Natural killer cell (primary cell): ENCODE results near the gene RAMP1. TPM values are rescaled to one million over a fixed set of nuclear protein-coding genes. Genes with fewer than 3 reads are reported as not detected.

Experiments used
- ATAC-seq, 3 donors: fragments of 150-1000 bp in 2 of 3; fragments of 200-7000 bp in 1 of 3; cut with Tn5 transposase; 1 replicate in 1 of 3; 2 replicates in 2 of 3; pipeline ENCODE4 v1.10.0; 2021; ENCODE audit warnings: mild to moderate bottlenecking in 2 of 3, moderate library complexity in 2 of 3
- DNase-seq, 2 donors: peaks; one replicate each; pipeline versions ENCODE4 v3.0.0 to v3.0.0-alpha.2; 2013 to 2021; ENCODE audit warnings: mixed read lengths in 1 of 2
- H3K27ac ChIP-seq: one replicate; pipeline ENCODE4 v1.5.1; 2013; ENCODE audit warnings: mild to moderate bottlenecking, low read length
- H3K27me3 ChIP-seq: one replicate; pipeline ENCODE4 v1.6.1; 2013; ENCODE audit warnings: low read length; ENCODE audit not compliant: control insufficient read depth, insufficient read depth
- H3K36me3 ChIP-seq: one replicate; pipeline ENCODE4 v1.6.1; 2013; ENCODE audit warnings: low read length; ENCODE audit not compliant: control insufficient read depth, insufficient read depth
- H3K4me1 ChIP-seq: one replicate; pipeline ENCODE4 v1.6.1; 2013; ENCODE audit warnings: low read length; ENCODE audit not compliant: control insufficient read depth, insufficient read depth
- H3K4me3 ChIP-seq: one replicate; pipeline ENCODE4 v1.5.1; 2013; ENCODE audit warnings: low read length
- H3K9me3 ChIP-seq: one replicate; pipeline ENCODE4 v1.6.1; 2013; ENCODE audit warnings: low read length; ENCODE audit not compliant: control insufficient read depth, insufficient read depth
- H3K27ac Mint-ChIP-seq, 2 donors: one replicate each; pipeline ENCODE4 v1.8.0; 2022; ENCODE audit warnings: mild to moderate bottlenecking in 2 of 2, mixed read lengths in 2 of 2, moderate library complexity in 1 of 2
- H3K27me3 Mint-ChIP-seq, 2 donors: one replicate each; pipeline ENCODE4 v1.8.0; 2022; ENCODE audit warnings: low read depth in 2 of 2, mixed read lengths in 2 of 2
- H3K36me3 Mint-ChIP-seq: one replicate; pipeline ENCODE4 v1.8.0; 2022; ENCODE audit warnings: mixed read lengths
- H3K4me1 Mint-ChIP-seq, 2 donors: one replicate each; pipeline ENCODE4 v1.8.0; 2022; ENCODE audit warnings: mixed read lengths in 2 of 2
- H3K4me3 Mint-ChIP-seq: one replicate; pipeline ENCODE4 v1.8.0; 2022; ENCODE audit warnings: mild to moderate bottlenecking, moderate library complexity, mixed read lengths
- H3K9me3 Mint-ChIP-seq, 2 donors: one replicate each; pipeline ENCODE4 v1.8.0; 2022; ENCODE audit warnings: mixed read lengths in 2 of 2
- CTCF ChIP-seq: fragments of 200-600 bp; IDR thresholded peaks from one replicate; pipeline ENCODE4 v1.8.0; 2022; ENCODE audit warnings: antibody characterized with exemption
- WGBS: methylation state at CpG from one replicate; pipeline ENCODE4 v1.1.7; 2013; ENCODE audit warnings: missing lambda C conversion rate; ENCODE audit not compliant: insufficient coverage; 5-methylcytosine and 5-hydroxymethylcytosine counted together
- intact Hi-C: fragments of 100-400 bp; cut with micrococcal nuclease; formaldehyde crosslinking; loops from one replicate; pipeline ENCODE4 v1.14.2; 2022
- total RNA-seq, 4 donors: library from RNA; stranded (reverse); fragments of 120-200 nt in 1 of 4; gene quantifications; one replicate each; pipeline versions ENCODE4 v1.2.3 to v1.2.4, GENCODE V29; 2013 to 2022

Gene RAMP1
- total RNA-seq, 3 donors from 2014 or later (not counting 1 experiment from before 2014, with no cell fraction given) = 3.9 to 11.0 (median 4.9) TPM

DNA sequence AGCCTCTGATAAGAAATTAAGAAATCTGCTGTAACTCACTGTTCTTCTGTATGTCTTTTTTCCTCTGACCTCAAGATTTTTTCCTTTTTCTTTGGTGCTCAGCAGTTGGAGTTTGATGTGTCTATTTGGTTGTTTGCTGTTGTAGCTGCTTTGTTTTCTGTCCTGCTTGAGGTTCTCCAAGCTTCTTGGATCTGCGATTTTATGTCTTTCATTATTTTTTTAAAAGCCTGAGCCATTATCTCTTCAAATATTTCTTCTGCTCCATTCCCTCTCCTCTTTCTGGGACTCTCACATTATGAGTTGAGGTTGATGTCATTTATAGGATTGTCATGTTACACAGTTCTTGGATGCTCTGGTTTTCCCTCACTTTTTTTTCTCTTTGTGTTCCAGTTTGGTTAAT, 47.7 kb downstream of the RAMP1 start:
- ATAC-seq = no peak
- H3K4me1 ChIP-seq = peaks cover 39% of the 10 kb centered on the region
- peaks cover 33 to 45% of the 10 kb centered on the region in 2 donors for H3K4me1 Mint-ChIP-seq
- no peaks in the 10 kb centered on the region for H3K36me3 Mint-ChIP-seq
- no peaks in the 10 kb centered on the region for H3K27me3 Mint-ChIP-seq
- no peak for DNase-seq
- no peaks in the 10 kb centered on the region for H3K36me3 ChIP-seq
- H3K4me3 Mint-ChIP-seq = no peak overlapping the region
- H3K9me3 ChIP-seq = no peaks in the 10 kb centered on the region
- H3K27ac Mint-ChIP-seq = peak overlapping the region; percentile 95 to 98
- no peaks in the 10 kb centered on the region for H3K27me3 ChIP-seq
- no peak overlapping the region for H3K4me3 ChIP-seq
- no peak for TF ChIP-seq CTCF
- H3K9me3 Mint-ChIP-seq = peaks cover 0 to 4% of the 10 kb centered on the region in 2 donors
- H3K27ac ChIP-seq = no peak overlapping the region
- WGBS = no CpG with 5 or more reads among the region's 1 CpG
- intact Hi-C loops = loop anchor here (10.0 kb wide), 2 partner anchors 158 to 212 kb away; partner anchors contain the start of gene SCLY

DNA sequence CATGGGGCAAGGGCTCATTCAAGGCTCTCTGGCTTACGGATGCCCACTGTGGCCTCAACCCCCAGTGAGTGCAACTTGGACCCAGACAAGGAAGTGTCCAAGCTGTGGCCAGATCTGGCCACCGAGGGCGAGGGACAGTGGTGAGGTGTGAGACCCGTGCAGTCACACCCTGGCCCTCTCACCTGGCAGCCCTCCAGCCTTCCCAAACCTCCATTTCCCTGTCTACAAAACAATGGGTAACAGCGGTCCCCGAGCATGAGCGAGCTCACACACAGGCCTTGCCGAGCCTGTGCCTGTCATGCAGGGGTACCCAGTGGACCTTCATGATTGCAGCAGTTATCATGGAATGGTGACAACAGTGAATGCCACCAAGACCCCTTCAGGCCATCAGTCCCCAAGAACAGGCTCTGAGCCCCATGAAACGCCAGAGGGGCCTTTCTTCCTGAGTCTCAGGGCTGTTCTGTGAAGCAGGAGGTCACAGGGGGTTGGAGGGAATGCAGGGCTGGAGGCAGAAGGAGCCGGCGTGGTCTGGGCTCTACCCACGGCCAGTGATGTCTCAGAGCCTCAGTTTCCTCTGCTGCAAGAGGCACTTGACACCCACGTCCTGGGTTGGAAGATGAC, 49.8 kb downstream of the RAMP1 start:
- Histone ChIP-seq H3K27me3 (no peaks in the 10 kb centered on the region), H3K36me3 (no peaks in the 10 kb centered on the region), H3K9me3 (no peaks in the 10 kb centered on the region), H3K4me3 (no peak overlapping the region), H3K4me1 (peaks cover 19% of the 10 kb centered on the region), H3K27ac (no peak overlapping the region)
- DNase-seq (no peak), ATAC-seq (no peak)
- no peak overlapping the region for H3K27ac Mint-ChIP-seq
- H3K27me3 Mint-ChIP-seq = no peaks in the 10 kb centered on the region
- intact Hi-C loops = loop anchor here (10.0 kb wide), 2 partner anchors 156 to 214 kb away; partner anchors contain the start of gene SCLY
- WGBS = 86% methylated on average over 13 of the region's 13 CpGs
- no peaks in the 10 kb centered on the region for H3K36me3 Mint-ChIP-seq
- H3K9me3 Mint-ChIP-seq = peaks cover 0 to 4% of the 10 kb centered on the region in 2 donors
- H3K4me3 Mint-ChIP-seq = no peak overlapping the region
- H3K4me1 Mint-ChIP-seq = peaks cover 28 to 30% of the 10 kb centered on the region in 2 donors
- TF ChIP-seq CTCF = no peak

DNA sequence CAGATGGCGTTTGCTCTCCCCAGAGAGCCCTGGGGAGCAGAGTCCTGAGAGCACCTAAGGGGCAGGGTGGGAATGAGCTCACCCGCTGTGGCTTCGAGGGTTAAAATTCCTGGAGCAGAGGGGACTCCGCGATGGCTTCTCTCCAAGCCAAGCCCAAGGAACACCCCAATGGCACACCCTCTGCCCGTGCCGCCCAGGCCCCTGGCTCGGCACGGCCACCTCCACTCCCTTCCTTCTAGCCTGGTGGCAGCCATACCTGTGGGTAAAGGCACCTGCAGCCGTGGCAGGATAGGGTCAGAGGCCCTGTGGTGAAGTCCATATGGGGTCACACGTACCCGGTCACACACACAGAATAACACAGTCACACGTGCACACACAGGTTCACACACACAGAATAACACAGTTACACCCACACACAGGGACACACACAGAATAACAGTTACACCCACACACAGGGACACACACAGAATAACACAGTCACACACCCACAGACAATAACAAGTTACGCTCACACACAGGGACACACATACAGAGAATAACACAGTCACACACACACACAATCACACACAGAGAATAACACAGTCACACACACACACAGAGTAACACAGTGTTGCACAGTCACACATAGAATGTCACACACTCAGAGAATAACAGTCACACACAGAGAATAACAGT, 50.5 kb downstream of the RAMP1 start:
- H3K4me1 Mint-ChIP-seq = peaks cover 28 to 30% of the 10 kb centered on the region in 2 donors

More for the DNA sequence above, 50.5 kb downstream of the RAMP1 start:
- Histone ChIP-seq H3K4me3 (no peak overlapping the region), H3K36me3 (no peaks in the 10 kb centered on the region), H3K27me3 (no peaks in the 10 kb centered on the region), H3K4me1 (peaks cover 11% of the 10 kb centered on the region), H3K9me3 (no peaks in the 10 kb centered on the region), H3K27ac (no peak overlapping the region)
- peaks cover 0 to 4% of the 10 kb centered on the region in 2 donors for H3K9me3 Mint-ChIP-seq
- H3K4me3 Mint-ChIP-seq = no peak overlapping the region
- WGBS = 90% methylated on average over 14 of the region's 14 CpGs
- intact Hi-C loops = loop anchor here (10.0 kb wide), 2 partner anchors 155 to 215 kb away; partner anchors contain the start of gene SCLY
- TF ChIP-seq CTCF = no peak
- no peaks in the 10 kb centered on the region for H3K36me3 Mint-ChIP-seq
- H3K27ac Mint-ChIP-seq = peak overlapping the region in 1 of 2 donors; percentile 39
- DNase-seq = no peak
- H3K27me3 Mint-ChIP-seq = no peaks in the 10 kb centered on the region
- no peak for ATAC-seq
